ENCODE data around the gene UFSP2.

The UFSP2 gene

DNA sequence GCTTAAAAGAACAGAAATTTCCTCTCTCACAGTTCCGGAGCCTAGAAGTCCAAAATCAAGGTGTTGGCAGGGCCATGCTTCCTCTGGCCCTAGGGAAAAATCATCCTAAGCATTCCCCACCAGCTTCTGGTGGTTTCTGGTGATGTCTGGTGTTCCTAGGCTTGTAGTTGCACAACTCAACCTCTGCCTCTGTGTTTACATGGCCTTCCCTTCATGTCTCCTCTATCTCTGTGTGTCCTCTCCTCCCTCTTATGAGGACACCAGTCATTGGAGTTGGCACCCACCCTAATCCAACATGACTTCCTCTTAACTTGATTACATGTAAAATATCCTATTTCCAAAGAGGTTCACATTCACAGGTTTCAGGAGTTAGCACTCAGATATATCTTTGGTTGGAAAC is 45.4 kb downstream of the UFSP2 start:
- TF ChIP-seq CTCF (IDR thresholded peaks at IDR 0.05; ENCODE audit: insufficient read depth, low read depth, low read length, missing control alignments), result no peak
- DNase-seq (ENCODE audit: low read depth), result no peak
- no peak overlapping the region for H3K4me3 ChIP-seq (ENCODE audit: low read depth, low read length)

GRCh38 chr4:185379326-185380295 is 46.2 kb downstream of the UFSP2 start:
- no peak for TF ChIP-seq CTCF (IDR thresholded peaks at IDR 0.05; ENCODE audit: insufficient read depth, low read depth, low read length, missing control alignments)
- DNase-seq (ENCODE audit: low read depth), result no peak
- no peak overlapping the region for H3K4me3 ChIP-seq (ENCODE audit: low read depth, low read length)

- no peak overlapping the region for H3K4me3 ChIP-seq (ENCODE audit: low read depth, low read length)
- no peak for DNase-seq (ENCODE audit: low read depth)
- TF ChIP-seq CTCF (IDR thresholded peaks at IDR 0.05; ENCODE audit: insufficient read depth, low read depth, low read length, missing control alignments), result no peak
Measured at GRCh38 chr4:185378264-185378663, 47.5 kb downstream of the UFSP2 start.

- TF ChIP-seq CTCF (IDR thresholded peaks at IDR 0.05; ENCODE audit: insufficient read depth, low read depth, low read length, missing control alignments), result no peak
- no peak overlapping the region for H3K4me3 ChIP-seq (ENCODE audit: low read depth, low read length)
- no peak for DNase-seq (ENCODE audit: low read depth)
Measured at GRCh38 chr4:185374573-185374972, 51.2 kb downstream of the UFSP2 start.

GRCh38 chr4:185374027-185374426 is 51.7 kb downstream of the UFSP2 start:
- no peak for TF ChIP-seq CTCF (IDR thresholded peaks at IDR 0.05; ENCODE audit: insufficient read depth, low read depth, low read length, missing control alignments)
- no peak for DNase-seq (ENCODE audit: low read depth)
- H3K4me3 ChIP-seq (ENCODE audit: low read depth, low read length), result no peak overlapping the region

- no peak for DNase-seq (ENCODE audit: low read depth)
- no peak for TF ChIP-seq CTCF (IDR thresholded peaks at IDR 0.05; ENCODE audit: insufficient read depth, low read depth, low read length, missing control alignments)
- no peak overlapping the region for H3K4me3 ChIP-seq (ENCODE audit: low read depth, low read length)
Measured at GRCh38 chr4:185371702-185372101, 54.1 kb downstream of the UFSP2 start.

Measured in GM12865 (cell line).